ENCODE results near the gene MAP3K5. TPM values are rescaled to one million over a fixed set of nuclear protein-coding genes. Genes with fewer than 3 reads are reported as not detected.

The MAP3K5 gene
- total and polyA plus RNA-seq, 9 of the 15 experiments (the other 6 are each of a cell fraction or from before 2014, with no cell fraction given) = 2.2 to 13.0 (median 9.9) TPM

GRCh38 chr6:136568129-136568528, 224.1 kb downstream of the MAP3K5 start:
- H3K36me3 ChIP-seq (ENCODE audit: control insufficient read depth, insufficient read depth, low read length) = peaks cover 15% of the 10 kb centered on the region; the same call in 2 of the 3 replicates
- H3K9ac ChIP-seq (ENCODE audit: insufficient read depth in 1 of 2, low read depth in 2 of 2, low read length in 2 of 2) = no peak overlapping the region
- H4K20me1 ChIP-seq (replicated peaks; ENCODE audit: control insufficient read depth, insufficient read depth, low read length) = no peaks in the 10 kb centered on the region
- H3K27me3 ChIP-seq (ENCODE audit: control insufficient read depth in 2 of 2, insufficient read depth in 2 of 2, low read length in 2 of 2) = no peaks in the 10 kb centered on the region
- no peak overlapping the region for H3K4me3 ChIP-seq
- TF ChIP-seq ZNF766 (CRISPR knock-in tag; conservative IDR thresholded peaks at IDR 0.05) = no peak
- no peak overlapping the region for H3K4me2 ChIP-seq (ENCODE audit: insufficient read depth, low read length)
- H3K79me2 ChIP-seq (ENCODE audit: control insufficient read depth, insufficient read depth, low read length) = no peaks in the 10 kb centered on the region
- intact Hi-C loops (cut with micrococcal nuclease) = no loop called here
- POLR2A ChIA-PET = no interaction called here
- no TSS peak for BruUV-seq (replicated peaks)
- WGBS (ENCODE audit: insufficient coverage, low coverage, missing lambda C conversion rate) = 49% methylated on average over 3 of the region's 3 CpGs
- no peak overlapping the region for H3K27ac ChIP-seq (ENCODE audit: extremely low read depth, low read depth, low read length)
- H3K4me1 ChIP-seq (replicated peaks in 1 of 2; ENCODE audit: control insufficient read depth in 2 of 2, insufficient read depth in 2 of 2, low read length in 2 of 2) = peaks cover 0 to 35% of the 10 kb centered on the region in 2 experiments; a peak in 4 of 5 replicates
- H2AFZ ChIP-seq (ENCODE audit: low read depth, low read length) = no peak overlapping the region
- FAIRE-seq = no peak
- ATAC-seq = no peak
- CTCF ChIA-PET (ENCODE audit: low intra/inter-chr PET ratio) = no interaction called here
- DNase-seq (ENCODE audit: extremely low read depth in 1 of 4, low spot score in 3 of 4) = no peak
- H3K9me3 ChIP-seq (replicated peaks; ENCODE audit: control insufficient read depth, insufficient read depth, low read depth, low read length) = peaks cover 5% of the 10 kb centered on the region
- in situ Hi-C loops (cut with MboI) = no loop called here
- no peaks in the 10 kb centered on the region for H3K9me1 ChIP-seq (ENCODE audit: control insufficient read depth, insufficient read depth, low read length)

GRCh38 chr6:136567688-136568087, 224.6 kb downstream of the MAP3K5 start:
- Histone ChIP-seq H3K79me2 (ENCODE audit: control insufficient read depth, insufficient read depth, low read length) (no peaks in the 10 kb centered on the region), H3K9me3 (replicated peaks; ENCODE audit: control insufficient read depth, insufficient read depth, low read depth, low read length) (peaks cover 5% of the 10 kb centered on the region), H3K9me1 (ENCODE audit: control insufficient read depth, insufficient read depth, low read length) (no peaks in the 10 kb centered on the region), H3K27me3 (ENCODE audit: control insufficient read depth in 2 of 2, insufficient read depth in 2 of 2, low read length in 2 of 2) (no peaks in the 10 kb centered on the region), H3K27ac (ENCODE audit: extremely low read depth, low read depth, low read length) (peak overlapping the region; percentile 53; the same call in 1 of the 3 replicates), H4K20me1 (replicated peaks; ENCODE audit: control insufficient read depth, insufficient read depth, low read length) (no peaks in the 10 kb centered on the region), H3K4me2 (ENCODE audit: insufficient read depth, low read length) (no peak overlapping the region), H3K36me3 (ENCODE audit: control insufficient read depth, insufficient read depth, low read length) (peaks cover 15% of the 10 kb centered on the region; the same call in 2 of the 3 replicates), H2AFZ (ENCODE audit: low read depth, low read length) (no peak overlapping the region), H3K9ac (ENCODE audit: insufficient read depth in 1 of 2, low read depth in 2 of 2, low read length in 2 of 2) (no peak overlapping the region), H3K4me1 (replicated peaks in 1 of 2; ENCODE audit: control insufficient read depth in 2 of 2, insufficient read depth in 2 of 2, low read length in 2 of 2) (peaks cover 0 to 36% of the 10 kb centered on the region in 2 experiments; a peak in 4 of 5 replicates), H3K4me3 (no peak overlapping the region)
- in situ Hi-C loops (cut with MboI) = no loop called here
- DNase-seq (ENCODE audit: extremely low read depth in 1 of 4, low spot score in 3 of 4) = no peak
- ChIA-PET POLR2A (interaction anchor here (0.9 kb wide), 1 partner anchor 12 kb away, joined by 3 read pairs; no protein-coding TSS in a partner anchor), CTCF (ENCODE audit: low intra/inter-chr PET ratio) (no interaction called here)
- 59% methylated on average over 4 of the region's 4 CpGs for WGBS (ENCODE audit: insufficient coverage, low coverage, missing lambda C conversion rate)
- ATAC-seq = no peak; the same call in 2 of the 3 replicates
- intact Hi-C loops (cut with micrococcal nuclease) = no loop called here
- no TSS peak for BruUV-seq (replicated peaks)
- peak; percentile 6 for FAIRE-seq
- TF ChIP-seq RCOR1 (IDR thresholded peaks at IDR 0.05; ENCODE audit: borderline replicate concordance in 1 of 2, low read depth in 2 of 2, low read length in 2 of 2) (no peak), NR1H2 (CRISPR knock-in tag; IDR thresholded peaks at IDR 0.05) (no peak), ZNF449 (CRISPR knock-in tag; IDR thresholded peaks at IDR 0.05) (0 out of 2 replicates have a peak, but pooled peaks have one; percentile 25), ZNF77 (CRISPR knock-in tag; IDR thresholded peaks at IDR 0.05) (no peak), FIP1L1 (IDR thresholded peaks at IDR 0.05; ENCODE audit: low read depth, low read length, poor library complexity, severe bottlenecking) (no peak), BRD4 (IDR thresholded peaks at IDR 0.05) (no peak), RREB1 (CRISPR knock-in tag; IDR thresholded peaks at IDR 0.05) (0 out of 2 replicates have a peak, but pooled peaks have one; percentile 63)
